ENCODE data around the gene RNF150. TPM values are rescaled to one million over a fixed set of nuclear protein-coding genes. Genes with fewer than 3 reads are reported as not detected.

The RNF150 gene
- total RNA-seq, 1 experiment from 2014 or later, result 4.4 TPM

DNA sequence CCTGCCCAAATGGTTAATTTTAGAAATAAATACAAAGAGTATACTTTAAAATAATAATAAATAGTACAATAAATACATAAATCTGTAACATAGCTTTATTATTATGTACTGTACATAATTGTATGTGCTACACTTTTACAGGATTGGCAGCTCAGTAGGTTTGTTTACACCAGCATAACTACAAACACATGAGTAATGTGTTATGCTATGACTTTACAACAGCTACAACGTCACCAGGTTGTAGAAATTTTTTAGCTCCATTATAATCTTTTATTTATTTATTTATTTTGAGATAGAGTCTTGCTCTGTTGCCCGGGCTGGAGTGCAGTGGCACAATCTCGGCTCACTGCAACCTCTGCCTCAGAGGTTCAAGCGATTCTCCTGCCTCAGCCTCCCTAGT lies 31.8 kb downstream of the RNF150 start:
- Histone ChIP-seq H3K79me2 (ENCODE audit: insufficient read depth, low read length) (no peaks in the 10 kb centered on the region), H3K27me3 (ENCODE audit: insufficient read depth, low read length) (no peaks in the 10 kb centered on the region), H3K4me1 (ENCODE audit: insufficient read depth, low read length) (no peaks in the 10 kb centered on the region), H3K23me2 (ENCODE audit: insufficient read length, low read depth, low read length, poor library complexity, severe bottlenecking) (no peaks in the 10 kb centered on the region), H3K18ac (ENCODE audit: insufficient read length, low read depth, low read length) (no peak overlapping the region), H4K91ac (ENCODE audit: insufficient read length, low read depth, low read length) (no peak overlapping the region), H3K4ac (ENCODE audit: low read depth, low read length) (no peak overlapping the region), H3K79me1 (ENCODE audit: insufficient read depth, low read depth, low read length, poor library complexity, severe bottlenecking) (no peaks in the 10 kb centered on the region), H4K5ac (ENCODE audit: insufficient read length, low read depth, low read length) (no peak overlapping the region), H3K56ac (ENCODE audit: insufficient read length, low read depth, low read length) (no peak overlapping the region), H2BK5ac (ENCODE audit: insufficient read length, low read length) (no peak overlapping the region), H4K20me1 (ENCODE audit: control insufficient read depth, insufficient read depth, insufficient read length) (no peaks in the 10 kb centered on the region), H3K14ac (ENCODE audit: insufficient read depth, low read length) (no peak overlapping the region), H2BK15ac (ENCODE audit: low read depth, low read length) (no peak overlapping the region), H3K9ac (ENCODE audit: extremely low read depth, insufficient read length, low read length) (no peak overlapping the region), H3K9me3 (ENCODE audit: control insufficient read depth, low read depth, low read length) (no peaks in the 10 kb centered on the region), H2AK5ac (ENCODE audit: insufficient read length, low read length) (no peak overlapping the region), H3K4me2 (ENCODE audit: insufficient read depth, insufficient read length, low read length) (no peak overlapping the region), H3K27ac (ENCODE audit: insufficient read length, low read depth, low read length) (no peak overlapping the region), H2BK120ac (ENCODE audit: low read depth, low read length, poor library complexity, severe bottlenecking) (no peak overlapping the region), H2BK12ac (ENCODE audit: insufficient read length, low read depth, low read length) (no peak overlapping the region), H2AFZ (ENCODE audit: low read length) (no peak overlapping the region), H3K23ac (ENCODE audit: insufficient read length, low read depth, low read length) (no peak overlapping the region), H2BK20ac (ENCODE audit: low read depth, low read length, poor library complexity, severe bottlenecking) (no peak overlapping the region), H3T11ph (ENCODE audit: low read length) (no peak overlapping the region), H4K8ac (replicated peaks; ENCODE audit: insufficient read length, low read depth, low read length) (no peak overlapping the region)
- TF ChIP-seq, protein P1, sequence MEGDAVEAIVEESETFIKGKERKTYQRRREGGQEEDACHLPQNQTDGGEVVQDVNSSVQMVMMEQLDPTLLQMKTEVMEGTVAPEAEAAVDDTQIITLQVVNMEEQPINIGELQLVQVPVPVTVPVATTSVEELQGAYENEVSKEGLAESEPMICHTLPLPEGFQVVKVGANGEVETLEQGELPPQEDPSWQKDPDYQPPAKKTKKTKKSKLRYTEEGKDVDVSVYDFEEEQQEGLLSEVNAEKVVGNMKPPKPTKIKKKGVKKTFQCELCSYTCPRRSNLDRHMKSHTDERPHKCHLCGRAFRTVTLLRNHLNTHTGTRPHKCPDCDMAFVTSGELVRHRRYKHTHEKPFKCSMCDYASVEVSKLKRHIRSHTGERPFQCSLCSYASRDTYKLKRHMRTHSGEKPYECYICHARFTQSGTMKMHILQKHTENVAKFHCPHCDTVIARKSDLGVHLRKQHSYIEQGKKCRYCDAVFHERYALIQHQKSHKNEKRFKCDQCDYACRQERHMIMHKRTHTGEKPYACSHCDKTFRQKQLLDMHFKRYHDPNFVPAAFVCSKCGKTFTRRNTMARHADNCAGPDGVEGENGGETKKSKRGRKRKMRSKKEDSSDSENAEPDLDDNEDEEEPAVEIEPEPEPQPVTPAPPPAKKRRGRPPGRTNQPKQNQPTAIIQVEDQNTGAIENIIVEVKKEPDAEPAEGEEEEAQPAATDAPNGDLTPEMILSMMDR (conservative IDR thresholded peaks at IDR 0.05), result no peak
- H3K27ac Mint-ChIP-seq, result no peak overlapping the region
- H3K36me3 Mint-ChIP-seq (ENCODE audit: insufficient read depth in 1 of 3, low read depth in 3 of 3), result no peaks in the 10 kb centered on the region
- H3K9me3 Mint-ChIP-seq, result no peaks in the 10 kb centered on the region
- no CpG with 5 or more reads among the region's 4 CpGs for WGBS (ENCODE audit: extremely low coverage, insufficient read length, low lambda C conversion rate)
- no peak for DNase-seq
- H3K4me1 Mint-ChIP-seq, result no peaks in the 10 kb centered on the region
- no peaks in the 10 kb centered on the region for H3K27me3 Mint-ChIP-seq (ENCODE audit: low read depth)
- H3K4me3 Mint-ChIP-seq, result no peak overlapping the region
